Measurements from ENCODE around the gene SLCO2A1. TPM values are rescaled to one million over a fixed set of nuclear protein-coding genes. Genes with fewer than 3 reads are reported as not detected.
A peak's percentile ranks its signal among the peaks of the same experiment; 100 is the strongest.

SLCO2A1 gene
- total RNA-seq, 1 donor from 2014 or later = 0.33 TPM

GRCh38 chr3:134075846-134076245 is 46.1 kb upstream of the SLCO2A1 start:
- Mint-ChIP-seq H3K4me1 (peaks cover 45% of the 10 kb centered on the region), H3K9me3 (peaks cover 12% of the 10 kb centered on the region), H3K27ac (ENCODE audit: unreplicated experiment) (no peak overlapping the region), H3K27me3 (ENCODE audit: low read depth) (no peaks in the 10 kb centered on the region), H3K36me3 (ENCODE audit: low read depth) (peaks cover 9% of the 10 kb centered on the region), H3K4me3 (no peak overlapping the region)
- no peak for TF ChIP-seq CTCF (conservative IDR thresholded peaks at IDR 0.05)
- DNase-seq (ENCODE audit: low read depth, low spot score) = no peak

- TF ChIP-seq CTCF (conservative IDR thresholded peaks at IDR 0.05) = no peak
- peaks cover 10% of the 10 kb centered on the region for H3K9me3 Mint-ChIP-seq
- H3K27me3 Mint-ChIP-seq (ENCODE audit: low read depth) = no peaks in the 10 kb centered on the region
- H3K4me3 Mint-ChIP-seq = no peak overlapping the region
- H3K27ac Mint-ChIP-seq (ENCODE audit: unreplicated experiment) = no peak overlapping the region
- H3K4me1 Mint-ChIP-seq = peaks cover 49% of the 10 kb centered on the region
- H3K36me3 Mint-ChIP-seq (ENCODE audit: low read depth) = peaks cover 8% of the 10 kb centered on the region
- DNase-seq (ENCODE audit: low read depth, low spot score) = no peak
These were observed 45.8 kb upstream of the SLCO2A1 start for GRCh38 chr3:134075568-134075825.

- Mint-ChIP-seq H3K27me3 (ENCODE audit: low read depth) (no peaks in the 10 kb centered on the region), H3K4me1 (peaks cover 49% of the 10 kb centered on the region), H3K27ac (ENCODE audit: unreplicated experiment) (no peak overlapping the region), H3K4me3 (no peak overlapping the region), H3K36me3 (ENCODE audit: low read depth) (peaks cover 6% of the 10 kb centered on the region), H3K9me3 (peaks cover 8% of the 10 kb centered on the region)
- no peak for DNase-seq (ENCODE audit: low read depth, low spot score)
- TF ChIP-seq CTCF (conservative IDR thresholded peaks at IDR 0.05) = no peak
These were observed 45.3 kb upstream of the SLCO2A1 start for GRCh38 chr3:134074790-134075567.

DNA sequence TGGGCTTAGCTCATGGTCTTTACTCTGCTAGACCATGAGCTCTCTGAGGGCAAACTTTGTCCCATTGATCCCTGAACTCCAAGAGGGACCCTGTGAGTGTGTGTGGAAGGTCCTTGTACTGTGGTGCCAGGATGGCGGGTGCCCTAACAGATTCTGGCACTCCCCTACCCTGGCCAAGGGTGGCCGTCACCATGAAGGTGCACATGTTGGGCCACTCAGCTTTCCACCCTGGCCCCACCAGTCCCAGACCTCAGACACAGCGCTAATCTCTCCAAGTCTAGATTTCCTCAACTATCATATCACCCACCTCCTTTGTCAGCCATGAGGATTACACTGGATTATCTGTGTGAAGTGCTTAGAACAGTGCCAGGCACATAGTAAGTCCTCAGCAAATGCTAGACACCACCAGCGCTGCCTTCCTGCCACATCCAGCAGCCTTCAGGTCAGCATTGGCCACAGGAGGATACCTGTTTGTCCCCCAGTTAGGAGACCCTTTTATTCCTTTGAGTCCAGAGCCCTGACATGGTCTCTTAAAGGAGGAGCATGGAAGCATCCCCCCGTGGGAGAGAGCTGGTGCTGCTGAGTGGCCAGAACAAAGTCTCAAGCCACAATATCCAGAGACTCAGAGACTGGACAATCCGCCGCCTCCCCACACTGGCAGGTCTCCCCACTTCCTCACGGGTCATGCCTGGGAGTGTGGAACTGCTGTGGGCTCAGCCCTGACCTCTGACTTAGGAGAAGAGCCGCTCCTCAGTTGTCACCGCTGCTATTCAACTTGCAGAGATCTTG is 44.5 kb upstream of the SLCO2A1 start:
- Mint-ChIP-seq H3K27me3 (ENCODE audit: low read depth) (no peaks in the 10 kb centered on the region), H3K27ac (ENCODE audit: unreplicated experiment) (peak overlapping the region; percentile 40), H3K4me3 (no peak overlapping the region), H3K4me1 (peaks cover 54% of the 10 kb centered on the region), H3K36me3 (ENCODE audit: low read depth) (peaks cover 6% of the 10 kb centered on the region), H3K9me3 (peaks cover 6% of the 10 kb centered on the region)
- DNase-seq (ENCODE audit: low read depth, low spot score) = no peak
- TF ChIP-seq CTCF (conservative IDR thresholded peaks at IDR 0.05) = no peak

DNA sequence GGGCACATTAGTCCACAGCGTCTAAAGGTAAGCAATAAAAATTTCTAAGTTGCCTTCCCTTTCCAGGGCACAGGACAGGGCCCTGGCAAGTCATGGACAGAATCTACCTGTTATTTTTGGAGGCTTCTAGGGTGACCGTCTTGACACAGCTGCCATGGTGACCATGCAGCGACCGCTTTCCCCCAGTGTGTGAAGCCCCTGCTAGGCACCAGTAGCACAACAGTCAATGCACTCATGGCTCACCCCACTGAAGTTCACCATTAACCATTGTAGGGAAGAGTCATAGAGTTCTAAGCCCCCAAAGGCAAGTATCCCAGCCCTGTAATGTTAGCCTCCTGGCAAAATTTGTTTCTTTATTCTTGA is 43.8 kb upstream of the SLCO2A1 start:
- peaks cover 54% of the 10 kb centered on the region for H3K4me1 Mint-ChIP-seq
- no peak for DNase-seq (ENCODE audit: low read depth, low spot score)
- H3K27me3 Mint-ChIP-seq (ENCODE audit: low read depth) = no peaks in the 10 kb centered on the region
- H3K36me3 Mint-ChIP-seq (ENCODE audit: low read depth) = peaks cover 6% of the 10 kb centered on the region
- no peak overlapping the region for H3K4me3 Mint-ChIP-seq
- no peak overlapping the region for H3K27ac Mint-ChIP-seq (ENCODE audit: unreplicated experiment)
- peaks cover 5% of the 10 kb centered on the region for H3K9me3 Mint-ChIP-seq
- TF ChIP-seq CTCF (conservative IDR thresholded peaks at IDR 0.05) = no peak

Measured in neural crest cell (in vitro differentiated cells).